Mucosa of descending colon (tissue), 3 donors: Measurements from ENCODE around the gene HDAC4. TPM values are rescaled to one million over a fixed set of nuclear protein-coding genes. Genes with fewer than 3 reads are reported as not detected.

Experiments used
- ATAC-seq: fragments of 200-7000 bp; cut with Tn5 transposase; one replicate; pipeline ENCODE4 v1.9.1; 2020; ENCODE audit warnings: mild to moderate bottlenecking, moderate library complexity
- DNase-seq, 3 donors: peaks; one replicate each; pipeline ENCODE4 v3.0.0-alpha.2; 2020
- H3K36me3 ChIP-seq: fragments of 200-600 bp; one replicate; pipeline ENCODE4 v1.8.0; 2021; ENCODE audit warnings: low read depth, mild to moderate bottlenecking
- H3K4me1 ChIP-seq: fragments of 200-600 bp; one replicate; pipeline ENCODE4 v1.8.0; 2021; ENCODE audit warnings: low read depth, mild to moderate bottlenecking
- H3K4me3 ChIP-seq: fragments of 200-600 bp; one replicate; pipeline ENCODE4 v1.8.0; 2021; ENCODE audit warnings: mild to moderate bottlenecking
- H3K9me3 ChIP-seq: fragments of 200-600 bp; one replicate; pipeline ENCODE4 v1.8.0; 2021; ENCODE audit warnings: mild to moderate bottlenecking
- CTCF ChIP-seq: fragments of 200-600 bp; IDR thresholded peaks from one replicate; pipeline ENCODE4 v1.8.0; 2022; ENCODE audit warnings: antibody characterized with exemption, mild to moderate bottlenecking
- intact Hi-C, 2 donors: fragments of 100-400 bp; cut with DNase I in 1 of 2; cut with micrococcal nuclease in 1 of 2; formaldehyde crosslinking; loops; one replicate each; pipeline versions ENCODE4 v1.11.0 to v1.11.1; 2022; cut with DNase I, micrococcal nuclease
- total RNA-seq, 3 donors: library from RNA; stranded (reverse); fragmentation: NEBNext Ultra II Directional in 2 of 3; extraction: Animal tissue kit (Norgen Biotek cat#: 25700) in 2 of 3; gene quantifications; one replicate each; pipeline versions ENCODE4 v1.2.1 to v1.2.4, GENCODE V29; 2021 to 2023
- donor health status: DM: no; HTN: no; CAD: no; lungs with moderate emphysema.
- donor health status: DM: no; HTN: no; CAD: no.
- donor health status: DM: no; HTN: yes; CAD: no.

HDAC4 gene
- total RNA-seq, 3 donors from 2014 or later, result 41.4 to 147 (median 44.0) TPM

- H3K9me3 ChIP-seq, result no peaks in the 10 kb centered on the region
- intact Hi-C loops, result no loop called here
Measured at GRCh38 chr2:239268549-239268948, 132.3 kb downstream of the HDAC4 start.

DNA sequence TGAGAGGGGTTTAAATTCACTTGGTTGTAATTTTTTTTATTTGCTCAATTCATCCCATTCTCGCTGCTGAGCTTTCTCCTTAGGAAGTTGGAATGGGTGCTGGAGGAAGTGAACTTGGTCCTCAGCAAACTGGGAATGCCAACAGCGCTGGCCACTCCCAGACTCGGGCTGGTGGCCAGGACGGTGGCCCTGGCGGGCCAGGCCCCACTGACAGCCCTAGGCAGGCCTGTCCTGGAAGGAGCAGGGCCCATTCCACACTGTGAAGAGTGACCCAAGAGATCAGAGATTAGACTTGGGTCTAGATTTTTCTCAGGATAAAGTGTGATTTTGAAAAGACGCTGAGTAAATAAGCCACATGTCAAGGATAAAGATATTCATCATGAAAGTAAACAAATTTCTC is 132.7 kb downstream of the HDAC4 start:
- Histone ChIP-seq H3K4me1 (peaks cover 48% of the 10 kb centered on the region), H3K36me3 (no peaks in the 10 kb centered on the region), H3K9me3 (no peaks in the 10 kb centered on the region), H3K4me3 (no peak overlapping the region)
- ATAC-seq (peak; percentile 70), DNase-seq (peak; percentile 78 to 90 (median 82))
- no peak for TF ChIP-seq CTCF
- intact Hi-C loops, result no loop called here

More at GRCh38 chr2:239268549-239268948, 132.3 kb downstream of the HDAC4 start:
- ATAC-seq, result no peak
- DNase-seq, result no peak
- Histone ChIP-seq H3K4me3 (no peak overlapping the region), H3K36me3 (no peaks in the 10 kb centered on the region), H3K4me1 (peaks cover 48% of the 10 kb centered on the region)
- TF ChIP-seq CTCF, result no peak

GRCh38 chr2:239267288-239267951 is 133.4 kb downstream of the HDAC4 start:
- Histone ChIP-seq H3K9me3 (no peaks in the 10 kb centered on the region), H3K4me1 (peaks cover 48% of the 10 kb centered on the region), H3K4me3 (no peak overlapping the region), H3K36me3 (no peaks in the 10 kb centered on the region)
- peak; percentile 16 for TF ChIP-seq CTCF
- peak; percentile 84 for ATAC-seq
- intact Hi-C loops, result no loop called here
- DNase-seq, result peak; percentile 84 to 92 (median 89)

DNA sequence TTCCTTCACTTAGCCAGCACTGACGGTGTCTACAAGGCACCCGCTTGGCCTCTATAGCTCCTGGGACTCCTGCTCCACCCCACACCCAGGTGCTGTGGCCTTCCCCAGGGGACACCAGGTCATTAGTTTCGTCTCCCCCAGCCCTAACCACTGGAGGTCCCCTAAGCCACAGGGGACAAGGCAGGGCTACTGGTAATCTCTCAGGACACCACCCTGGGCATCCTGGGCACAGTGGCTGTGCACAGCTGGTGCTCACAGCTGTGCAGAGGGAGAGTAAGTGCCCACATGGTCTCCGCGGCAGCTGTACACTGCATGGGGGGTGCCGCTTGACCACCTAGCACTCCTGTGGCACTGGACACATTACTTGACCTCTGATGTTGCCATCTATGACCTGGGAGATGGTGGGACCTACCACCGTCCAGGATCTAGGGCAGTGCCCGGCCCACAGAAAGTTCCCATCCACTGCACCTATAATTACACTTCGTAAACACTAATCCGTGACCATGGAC is 134.0 kb downstream of the HDAC4 start:
- intact Hi-C loops, result no loop called here
- no peak for TF ChIP-seq CTCF
- Histone ChIP-seq H3K36me3 (no peaks in the 10 kb centered on the region), H3K9me3 (no peaks in the 10 kb centered on the region), H3K4me1 (peaks cover 48% of the 10 kb centered on the region), H3K4me3 (no peak overlapping the region)
- ATAC-seq (peak; percentile 3), DNase-seq (peak in 1 of 3 donors; percentile 48)

DNA sequence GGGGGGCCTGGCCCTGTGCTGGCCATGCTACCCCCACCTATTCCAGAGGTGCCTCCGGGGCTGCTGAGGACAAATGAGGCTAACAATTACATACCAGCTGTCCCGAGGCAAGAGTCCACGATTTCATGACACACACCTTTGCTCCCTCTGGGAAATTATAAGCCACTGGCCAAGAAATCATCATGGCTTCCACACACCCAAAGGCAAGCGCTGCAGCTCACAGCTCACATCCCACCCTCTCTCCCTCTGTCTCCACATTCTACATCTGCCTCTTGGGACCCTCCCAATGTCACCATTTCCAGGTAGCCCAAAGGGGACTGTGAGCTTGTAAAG is 134.4 kb downstream of the HDAC4 start:
- intact Hi-C loops, result no loop called here
- H3K36me3 ChIP-seq, result no peaks in the 10 kb centered on the region
- no peak overlapping the region for H3K4me3 ChIP-seq
- H3K4me1 ChIP-seq, result peaks cover 48% of the 10 kb centered on the region
- DNase-seq, result no peak
- no peak for TF ChIP-seq CTCF
- H3K9me3 ChIP-seq, result no peaks in the 10 kb centered on the region
- ATAC-seq, result no peak
